ENCODE measurements around the gene MEIS2. TPM values are rescaled to one million over a fixed set of nuclear protein-coding genes. Genes with fewer than 3 reads are reported as not detected.

MEIS2 gene
- total RNA-seq, 1 experiment from 2014 or later, result 17.5 TPM

- no peak overlapping the region for H3K27ac ChIP-seq (ENCODE audit: low read length)
- CTCF ChIA-PET, result no interaction called here
- no peak for DNase-seq
- H3K9me2 ChIP-seq (replicated peaks; ENCODE audit: low read length), result no peaks in the 10 kb centered on the region
- H3K9ac ChIP-seq (ENCODE audit: low read length), result no peak overlapping the region
- ATAC-seq, result no peak
- H2AFZ ChIP-seq (ENCODE audit: low read length), result no peak overlapping the region
- H3K9me3 ChIP-seq (ENCODE audit: low read length), result no peaks in the 10 kb centered on the region
- no peaks in the 10 kb centered on the region for H3F3A ChIP-seq (ENCODE audit: low read length, unreplicated experiment)
- H3K36me3 ChIP-seq (ENCODE audit: low read depth, low read length), result no peaks in the 10 kb centered on the region
- POLR2A ChIA-PET (ENCODE audit: unreplicated experiment), result no interaction called here
- no peaks in the 10 kb centered on the region for H4K20me1 ChIP-seq (ENCODE audit: low read length)
- no peaks in the 10 kb centered on the region for H3K4me1 ChIP-seq (ENCODE audit: insufficient read depth, low read length)
- H3K4me2 ChIP-seq (ENCODE audit: low read length), result no peak overlapping the region
- intact Hi-C loops (cut with micrococcal nuclease), result no loop called here
- no peaks in the 10 kb centered on the region for H3K27me3 ChIP-seq (ENCODE audit: low read length)
- TF ChIP-seq EZH2 (IDR thresholded peaks at IDR 0.05; ENCODE audit: low read length, unreplicated experiment) (no peak), EZH2phosphoT487 (IDR thresholded peaks at IDR 0.05; ENCODE audit: borderline replicate concordance, low read length) (no peak)
- TF ChIP-seq, protein P1, sequence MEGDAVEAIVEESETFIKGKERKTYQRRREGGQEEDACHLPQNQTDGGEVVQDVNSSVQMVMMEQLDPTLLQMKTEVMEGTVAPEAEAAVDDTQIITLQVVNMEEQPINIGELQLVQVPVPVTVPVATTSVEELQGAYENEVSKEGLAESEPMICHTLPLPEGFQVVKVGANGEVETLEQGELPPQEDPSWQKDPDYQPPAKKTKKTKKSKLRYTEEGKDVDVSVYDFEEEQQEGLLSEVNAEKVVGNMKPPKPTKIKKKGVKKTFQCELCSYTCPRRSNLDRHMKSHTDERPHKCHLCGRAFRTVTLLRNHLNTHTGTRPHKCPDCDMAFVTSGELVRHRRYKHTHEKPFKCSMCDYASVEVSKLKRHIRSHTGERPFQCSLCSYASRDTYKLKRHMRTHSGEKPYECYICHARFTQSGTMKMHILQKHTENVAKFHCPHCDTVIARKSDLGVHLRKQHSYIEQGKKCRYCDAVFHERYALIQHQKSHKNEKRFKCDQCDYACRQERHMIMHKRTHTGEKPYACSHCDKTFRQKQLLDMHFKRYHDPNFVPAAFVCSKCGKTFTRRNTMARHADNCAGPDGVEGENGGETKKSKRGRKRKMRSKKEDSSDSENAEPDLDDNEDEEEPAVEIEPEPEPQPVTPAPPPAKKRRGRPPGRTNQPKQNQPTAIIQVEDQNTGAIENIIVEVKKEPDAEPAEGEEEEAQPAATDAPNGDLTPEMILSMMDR (conservative IDR thresholded peaks at IDR 0.05; ENCODE audit: low read depth, low read length), result no peak
- BruUV-seq (replicated peaks), result no TSS peak
- H3K4me3 ChIP-seq (ENCODE audit: low read length), result no peak overlapping the region
- H3K79me2 ChIP-seq (ENCODE audit: low read length), result no peaks in the 10 kb centered on the region
Observed at GRCh38 chr15:36940219-36940618, 160.1 kb downstream of the MEIS2 start.

DNA sequence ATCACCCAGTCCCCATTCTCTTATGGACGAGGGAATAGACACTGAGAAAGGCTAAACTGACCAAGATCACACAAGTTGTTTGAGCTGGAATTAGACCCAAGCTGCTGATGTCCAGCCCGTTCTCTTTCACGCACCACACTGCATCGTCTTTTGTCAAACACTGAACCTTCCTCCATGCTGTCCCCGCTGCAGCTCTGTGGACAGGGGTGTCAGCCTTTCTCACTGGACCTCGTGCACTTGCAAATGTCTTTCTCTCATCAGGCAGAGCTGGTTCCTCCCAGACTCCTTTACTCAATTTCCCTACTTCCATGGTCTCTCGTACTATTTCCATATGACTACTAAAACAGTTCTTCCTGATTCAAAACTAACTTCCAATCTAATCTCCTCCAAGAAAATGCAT lies 161.6 kb downstream of the MEIS2 start:
- Histone ChIP-seq H3K36me3 (ENCODE audit: low read depth, low read length) (no peaks in the 10 kb centered on the region), H3K79me2 (ENCODE audit: low read length) (no peaks in the 10 kb centered on the region), H3K9me3 (ENCODE audit: low read length) (no peaks in the 10 kb centered on the region), H3K9ac (ENCODE audit: low read length) (no peak overlapping the region), H3K27ac (ENCODE audit: low read length) (no peak overlapping the region), H4K20me1 (ENCODE audit: low read length) (no peaks in the 10 kb centered on the region), H3K4me1 (ENCODE audit: insufficient read depth, low read length) (no peaks in the 10 kb centered on the region), H3F3A (ENCODE audit: low read length, unreplicated experiment) (no peaks in the 10 kb centered on the region), H3K4me2 (ENCODE audit: low read length) (no peak overlapping the region), H3K27me3 (ENCODE audit: low read length) (no peaks in the 10 kb centered on the region), H3K9me2 (replicated peaks; ENCODE audit: low read length) (no peaks in the 10 kb centered on the region), H2AFZ (ENCODE audit: low read length) (no peak overlapping the region), H3K4me3 (ENCODE audit: low read length) (no peak overlapping the region)
- no TSS peak for BruUV-seq (replicated peaks)
- no peak for ATAC-seq
- intact Hi-C loops (cut with micrococcal nuclease), result no loop called here
- DNase-seq, result no peak
- TF ChIP-seq EZH2phosphoT487 (IDR thresholded peaks at IDR 0.05; ENCODE audit: borderline replicate concordance, low read length) (no peak), EZH2 (IDR thresholded peaks at IDR 0.05; ENCODE audit: low read length, unreplicated experiment) (no peak)
- TF ChIP-seq, protein P1 (conservative IDR thresholded peaks at IDR 0.05; ENCODE audit: low read depth, low read length), result no peak
- ChIA-PET POLR2A (ENCODE audit: unreplicated experiment) (no interaction called here), CTCF (no interaction called here)

GRCh38 chr15:36938131-36938530 lies 162.2 kb downstream of the MEIS2 start:
- Histone ChIP-seq H3K9me3 (ENCODE audit: low read length) (no peaks in the 10 kb centered on the region), H3K9me2 (replicated peaks; ENCODE audit: low read length) (no peaks in the 10 kb centered on the region), H3F3A (ENCODE audit: low read length, unreplicated experiment) (no peaks in the 10 kb centered on the region), H2AFZ (ENCODE audit: low read length) (no peak overlapping the region), H3K27ac (ENCODE audit: low read length) (no peak overlapping the region), H3K4me2 (ENCODE audit: low read length) (no peak overlapping the region), H3K79me2 (ENCODE audit: low read length) (no peaks in the 10 kb centered on the region), H3K4me3 (ENCODE audit: low read length) (no peak overlapping the region), H4K20me1 (ENCODE audit: low read length) (no peaks in the 10 kb centered on the region), H3K9ac (ENCODE audit: low read length) (no peak overlapping the region), H3K27me3 (ENCODE audit: low read length) (no peaks in the 10 kb centered on the region), H3K4me1 (ENCODE audit: insufficient read depth, low read length) (no peaks in the 10 kb centered on the region), H3K36me3 (ENCODE audit: low read depth, low read length) (no peaks in the 10 kb centered on the region)
- intact Hi-C loops (cut with micrococcal nuclease), result no loop called here
- no peak for TF ChIP-seq EZH2 (IDR thresholded peaks at IDR 0.05; ENCODE audit: low read length, unreplicated experiment)
- no peak for TF ChIP-seq EZH2phosphoT487 (IDR thresholded peaks at IDR 0.05; ENCODE audit: borderline replicate concordance, low read length)
- TF ChIP-seq, protein P1 (conservative IDR thresholded peaks at IDR 0.05; ENCODE audit: low read depth, low read length), result no peak
- DNase-seq (no peak), ATAC-seq (no peak)
- BruUV-seq (replicated peaks), result no TSS peak
- ChIA-PET POLR2A (ENCODE audit: unreplicated experiment) (no interaction called here), CTCF (interaction anchor here (0.6 kb wide), 1 partner anchor 27 kb away, joined by 3 read pairs; no protein-coding TSS in a partner anchor)
